ENCODE data around the gene RERE. TPM values are rescaled to one million over a fixed set of nuclear protein-coding genes. Genes with fewer than 3 reads are reported as not detected.

RERE gene
- total RNA-seq, 1 experiment from 2014 or later: 217 TPM

DNA sequence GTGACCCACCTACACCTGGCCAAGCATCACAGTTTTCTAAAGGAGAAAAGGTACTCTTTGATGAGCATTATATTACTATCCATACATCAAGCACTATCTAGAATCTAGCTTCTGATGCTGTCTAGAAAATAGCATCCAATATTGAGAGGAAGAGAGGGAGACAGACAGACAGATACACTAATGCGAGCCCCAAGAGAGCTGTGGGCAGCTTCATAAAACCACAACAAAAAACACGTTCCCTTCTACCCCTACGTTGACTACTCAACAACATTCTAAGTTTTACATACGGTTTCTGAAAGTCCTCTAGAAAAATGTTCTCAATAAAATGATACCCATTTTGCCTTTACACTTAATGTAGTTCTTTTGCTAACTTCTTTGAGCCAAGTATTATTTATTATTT lies 277.8 kb downstream of the RERE start:
- no peak for ATAC-seq

DNA sequence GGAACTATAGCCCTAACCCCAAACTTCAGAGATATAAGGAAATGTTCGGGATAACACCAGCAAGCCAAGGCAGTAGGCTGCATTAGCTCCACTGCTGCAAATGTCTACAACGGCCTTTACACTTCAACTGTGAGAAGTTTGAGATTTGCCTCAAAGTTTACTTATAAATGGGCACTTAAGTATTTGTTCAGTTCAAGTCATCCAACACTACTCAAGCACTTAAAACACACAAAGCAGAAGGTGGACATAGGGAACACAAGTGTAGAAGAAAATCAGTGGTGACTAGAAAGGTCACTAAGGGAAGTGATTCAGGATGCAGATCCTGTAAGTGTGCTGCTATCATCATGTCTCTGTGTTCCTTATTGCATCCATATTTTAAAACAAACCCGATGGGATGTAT lies 278.9 kb downstream of the RERE start:
- POLR2A ChIA-PET: interaction anchor here (0.6 to 1.0 kb wide), 3 partner anchors 12 to 731 kb away, joined by 3 to 4 read pairs (median 4); no protein-coding TSS in a partner anchor
- TF ChIP-seq, protein P1, sequence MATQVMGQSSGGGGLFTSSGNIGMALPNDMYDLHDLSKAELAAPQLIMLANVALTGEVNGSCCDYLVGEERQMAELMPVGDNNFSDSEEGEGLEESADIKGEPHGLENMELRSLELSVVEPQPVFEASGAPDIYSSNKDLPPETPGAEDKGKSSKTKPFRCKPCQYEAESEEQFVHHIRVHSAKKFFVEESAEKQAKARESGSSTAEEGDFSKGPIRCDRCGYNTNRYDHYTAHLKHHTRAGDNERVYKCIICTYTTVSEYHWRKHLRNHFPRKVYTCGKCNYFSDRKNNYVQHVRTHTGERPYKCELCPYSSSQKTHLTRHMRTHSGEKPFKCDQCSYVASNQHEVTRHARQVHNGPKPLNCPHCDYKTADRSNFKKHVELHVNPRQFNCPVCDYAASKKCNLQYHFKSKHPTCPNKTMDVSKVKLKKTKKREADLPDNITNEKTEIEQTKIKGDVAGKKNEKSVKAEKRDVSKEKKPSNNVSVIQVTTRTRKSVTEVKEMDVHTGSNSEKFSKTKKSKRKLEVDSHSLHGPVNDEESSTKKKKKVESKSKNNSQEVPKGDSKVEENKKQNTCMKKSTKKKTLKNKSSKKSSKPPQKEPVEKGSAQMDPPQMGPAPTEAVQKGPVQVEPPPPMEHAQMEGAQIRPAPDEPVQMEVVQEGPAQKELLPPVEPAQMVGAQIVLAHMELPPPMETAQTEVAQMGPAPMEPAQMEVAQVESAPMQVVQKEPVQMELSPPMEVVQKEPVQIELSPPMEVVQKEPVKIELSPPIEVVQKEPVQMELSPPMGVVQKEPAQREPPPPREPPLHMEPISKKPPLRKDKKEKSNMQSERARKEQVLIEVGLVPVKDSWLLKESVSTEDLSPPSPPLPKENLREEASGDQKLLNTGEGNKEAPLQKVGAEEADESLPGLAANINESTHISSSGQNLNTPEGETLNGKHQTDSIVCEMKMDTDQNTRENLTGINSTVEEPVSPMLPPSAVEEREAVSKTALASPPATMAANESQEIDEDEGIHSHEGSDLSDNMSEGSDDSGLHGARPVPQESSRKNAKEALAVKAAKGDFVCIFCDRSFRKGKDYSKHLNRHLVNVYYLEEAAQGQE (IDR thresholded peaks at IDR 0.05; ENCODE audit: insufficient read depth in 1 of 2, low read depth in 2 of 2, low read length in 1 of 2): no peak
- no peak for TF ChIP-seq POLR2AphosphoS5 (IDR thresholded peaks at IDR 0.05; ENCODE audit: low read depth, low read length)
- H3K36me3 ChIP-seq (ENCODE audit: control insufficient read depth, insufficient read depth, low read length): peaks cover 5% of the 10 kb centered on the region; the same call in 1 of the 2 replicates
- BruUV-seq (replicated peaks): no TSS peak
- in situ Hi-C loops (cut with HindIII; ENCODE audit: low pct_unique_long_range_greater_than_20kb, low sequenced_read_pairs): no loop called here
- no peaks in the 10 kb centered on the region for H3K4me1 ChIP-seq (ENCODE audit: control insufficient read depth, insufficient read depth, low read length)
- intact Hi-C loops (cut with micrococcal nuclease; ENCODE audit: unreplicated experiment): loop anchor here (1.0 kb wide), 1 partner anchor 29 kb away; no protein-coding TSS in a partner anchor
- ATAC-seq (no peak), DNase-seq (ENCODE audit: low read depth, low spot score) (no peak)
- no peaks in the 10 kb centered on the region for H3K9me3 ChIP-seq (ENCODE audit: control insufficient read depth, insufficient read depth, low read depth, low read length)
- no peaks in the 10 kb centered on the region for H3K27me3 ChIP-seq (ENCODE audit: control insufficient read depth, insufficient read depth, low read length)
- H3K27ac ChIP-seq (ENCODE audit: low read length): no peak overlapping the region
- CTCF ChIA-PET: interaction anchor here (0.6 to 0.7 kb wide), 2 partner anchors 23 to 39 kb away, joined by 3 read pairs; no protein-coding TSS in a partner anchor
- no peak overlapping the region for H3K4me3 ChIP-seq (ENCODE audit: low read depth in 2 of 2, low read length in 2 of 2)

More for the DNA sequence above, 277.8 kb downstream of the RERE start:
- in situ Hi-C loops (cut with HindIII; ENCODE audit: low pct_unique_long_range_greater_than_20kb, low sequenced_read_pairs) (no loop called here), intact Hi-C loops (cut with micrococcal nuclease; ENCODE audit: unreplicated experiment) (no loop called here)
- Histone ChIP-seq H3K27ac (ENCODE audit: low read length) (no peak overlapping the region), H3K4me3 (ENCODE audit: low read depth in 2 of 2, low read length in 2 of 2) (no peak overlapping the region), H3K9me3 (ENCODE audit: control insufficient read depth, insufficient read depth, low read depth, low read length) (no peaks in the 10 kb centered on the region; the same call in 1 of the 2 replicates), H3K36me3 (ENCODE audit: control insufficient read depth, insufficient read depth, low read length) (peaks cover 5% of the 10 kb centered on the region; the same call in 1 of the 2 replicates), H3K4me1 (ENCODE audit: control insufficient read depth, insufficient read depth, low read length) (no peaks in the 10 kb centered on the region), H3K27me3 (ENCODE audit: control insufficient read depth, insufficient read depth, low read length) (no peaks in the 10 kb centered on the region)
- TF ChIP-seq TCF7L2 (IDR thresholded peaks at IDR 0.05; ENCODE audit: low read depth, low read length) (no peak), POLR2AphosphoS5 (IDR thresholded peaks at IDR 0.05; ENCODE audit: low read depth, low read length) (no peak)
- ChIA-PET CTCF (no interaction called here), POLR2A (no interaction called here)
- BruUV-seq (replicated peaks): no TSS peak
- no peak for DNase-seq (ENCODE audit: low read depth, low spot score)

DNA sequence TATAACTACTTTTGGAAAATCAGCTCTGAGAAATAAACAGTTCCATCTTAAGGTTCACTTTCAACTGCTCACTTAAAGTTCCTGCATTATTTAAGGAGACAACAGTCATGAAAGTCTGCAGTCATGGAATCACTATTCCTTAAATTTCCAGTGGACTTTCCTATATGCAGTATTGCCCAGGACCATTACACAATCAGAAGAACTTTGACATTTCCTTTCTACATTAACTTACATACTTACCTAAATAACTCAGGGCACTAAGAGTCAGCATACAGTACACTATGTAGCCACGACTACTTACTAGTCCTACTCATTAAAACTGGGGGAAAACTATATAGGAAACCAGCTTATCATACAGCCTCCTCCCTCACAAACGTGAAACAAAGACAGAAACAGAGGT lies 279.4 kb downstream of the RERE start:
- Histone ChIP-seq H3K27me3 (ENCODE audit: control insufficient read depth, insufficient read depth, low read length) (no peaks in the 10 kb centered on the region), H3K36me3 (ENCODE audit: control insufficient read depth, insufficient read depth, low read length) (peaks cover 5% of the 10 kb centered on the region; the same call in 1 of the 2 replicates), H3K9me3 (ENCODE audit: control insufficient read depth, insufficient read depth, low read depth, low read length) (no peaks in the 10 kb centered on the region), H3K4me1 (ENCODE audit: control insufficient read depth, insufficient read depth, low read length) (no peaks in the 10 kb centered on the region), H3K27ac (ENCODE audit: low read length) (no peak overlapping the region), H3K4me3 (ENCODE audit: low read depth in 2 of 2, low read length in 2 of 2) (no peak overlapping the region)
- intact Hi-C loops (cut with micrococcal nuclease; ENCODE audit: unreplicated experiment): loop anchor here (1.0 kb wide), 1 partner anchor 29 kb away; no protein-coding TSS in a partner anchor
- no peak for TF ChIP-seq SIN3A (IDR thresholded peaks at IDR 0.05; ENCODE audit: borderline replicate concordance, insufficient read depth, low read depth, low read length)
- TF ChIP-seq POLR2AphosphoS5 (IDR thresholded peaks at IDR 0.05; ENCODE audit: low read depth, low read length): no peak
- TF ChIP-seq, protein P2, sequence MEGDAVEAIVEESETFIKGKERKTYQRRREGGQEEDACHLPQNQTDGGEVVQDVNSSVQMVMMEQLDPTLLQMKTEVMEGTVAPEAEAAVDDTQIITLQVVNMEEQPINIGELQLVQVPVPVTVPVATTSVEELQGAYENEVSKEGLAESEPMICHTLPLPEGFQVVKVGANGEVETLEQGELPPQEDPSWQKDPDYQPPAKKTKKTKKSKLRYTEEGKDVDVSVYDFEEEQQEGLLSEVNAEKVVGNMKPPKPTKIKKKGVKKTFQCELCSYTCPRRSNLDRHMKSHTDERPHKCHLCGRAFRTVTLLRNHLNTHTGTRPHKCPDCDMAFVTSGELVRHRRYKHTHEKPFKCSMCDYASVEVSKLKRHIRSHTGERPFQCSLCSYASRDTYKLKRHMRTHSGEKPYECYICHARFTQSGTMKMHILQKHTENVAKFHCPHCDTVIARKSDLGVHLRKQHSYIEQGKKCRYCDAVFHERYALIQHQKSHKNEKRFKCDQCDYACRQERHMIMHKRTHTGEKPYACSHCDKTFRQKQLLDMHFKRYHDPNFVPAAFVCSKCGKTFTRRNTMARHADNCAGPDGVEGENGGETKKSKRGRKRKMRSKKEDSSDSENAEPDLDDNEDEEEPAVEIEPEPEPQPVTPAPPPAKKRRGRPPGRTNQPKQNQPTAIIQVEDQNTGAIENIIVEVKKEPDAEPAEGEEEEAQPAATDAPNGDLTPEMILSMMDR (IDR thresholded peaks at IDR 0.05): no peak
- no peak for TF ChIP-seq TCF7L2 (IDR thresholded peaks at IDR 0.05; ENCODE audit: low read depth, low read length)
- TF ChIP-seq, protein P1 (IDR thresholded peaks at IDR 0.05; ENCODE audit: insufficient read depth in 1 of 2, low read depth in 2 of 2, low read length in 1 of 2): no peak
- ATAC-seq (no peak), DNase-seq (ENCODE audit: low read depth, low spot score) (no peak)
- in situ Hi-C loops (cut with HindIII; ENCODE audit: low pct_unique_long_range_greater_than_20kb, low sequenced_read_pairs): no loop called here
- POLR2A ChIA-PET: interaction anchor here (0.5 to 1.0 kb wide), 2 partner anchors 12 to 715 kb away, joined by 3 to 4 read pairs; no protein-coding TSS in a partner anchor
- CTCF ChIA-PET: interaction anchor here (0.6 to 0.7 kb wide), 2 partner anchors 23 to 40 kb away, joined by 3 read pairs; no protein-coding TSS in a partner anchor
- no TSS peak for BruUV-seq (replicated peaks)

All from Panc1 (cell line).